HepG2 (cell line): Measurements from ENCODE around the gene ADGRE3. TPM values are rescaled to one million over a fixed set of nuclear protein-coding genes. Genes with fewer than 3 reads are reported as not detected.

Experiments used
- FIP1L1 ChIP-seq: fragments of 200-400 bp; formaldehyde crosslinking; IDR thresholded peaks from 2 replicates; pipeline ENCODE4 v1.6.1; 2018; ENCODE audit warnings: low read depth, mild to moderate bottlenecking, low read length, moderate library complexity, borderline replicate concordance; ENCODE audit not compliant: insufficient read depth
- GATA4 ChIP-seq: sonication (generic); IDR thresholded peaks from 2 replicates; pipeline ENCODE4 v1.6.1; 2016; ENCODE audit warnings: antibody characterized with exemption, low read depth, borderline replicate concordance
- PAXIP1 ChIP-seq: sonication (generic); formaldehyde crosslinking; conservative IDR thresholded peaks from 2 replicates; pipeline ENCODE4 v1.4.0; 2020; ENCODE audit warnings: mild to moderate bottlenecking, missing genetic modification reagents, moderate library complexity
- SIX4 ChIP-seq: sonication (generic); formaldehyde crosslinking; IDR thresholded peaks from 2 replicates; pipeline ENCODE4 v1.4.0; 2020; ENCODE audit warnings: missing genetic modification reagents
- ZXDC ChIP-seq: sonication (generic); formaldehyde crosslinking; IDR thresholded peaks from 2 replicates; pipeline ENCODE4 v1.5.0; 2020; ENCODE audit warnings: mild to moderate bottlenecking, missing genetic modification reagents
- polyA plus RNA-seq, 8 experiments: library from polyadenylated mRNA; depleted of rRNA in 3 of 8; stranded (reverse) in 7 of 8; unstranded in 1 of 8; fragments of >200 nt; fragmentation: Illumina TruSeq in 4 of 8; extraction: Trizol in 4 of 8; gene quantifications; 2 replicates each; pipeline versions ENCODE4 v1.2.1 to v1.2.3, GENCODE V29; 2011 to 2016; ENCODE audit warnings: low read depth in 4 of 8, missing spikeins in 1 of 8, mixed read lengths in 1 of 8; ENCODE audit not compliant: insufficient read depth in 1 of 8
- total RNA-seq, 5 experiments: library from RNA; depleted of rRNA; stranded (reverse); fragments of >200 nt; fragmentation: Illumina TruSeq; extraction: Trizol; gene quantifications; 2 replicates each; pipeline ENCODE4 v1.2.3, GENCODE V29; 2016; ENCODE audit warnings: low read depth in 1 of 5
- TF ChIP-seq, protein P1 (sequence below): sonication (generic); formaldehyde crosslinking; IDR thresholded peaks from 2 replicates; pipeline ENCODE4 v1.4.0; 2020; ENCODE audit warnings: missing genetic modification reagents
- TF ChIP-seq, protein P2 (sequence below): sonication (generic); formaldehyde crosslinking; IDR thresholded peaks from 2 replicates; pipeline ENCODE4 v1.5.0; 2020; ENCODE audit warnings: missing genetic modification reagents, mild to moderate bottlenecking, borderline replicate concordance
- TF ChIP-seq, protein P3 (sequence below): sonication (generic); formaldehyde crosslinking; IDR thresholded peaks from 2 replicates; pipeline ENCODE4 v1.8.0; 2022; ENCODE audit warnings: mild to moderate bottlenecking, missing genetic modification reagents, moderate library complexity

The ADGRE3 gene
- total and polyA plus RNA-seq, 2 of the 13 experiments (the other 11 are each of a cell fraction or from before 2014, with no cell fraction given), result not detected

DNA sequence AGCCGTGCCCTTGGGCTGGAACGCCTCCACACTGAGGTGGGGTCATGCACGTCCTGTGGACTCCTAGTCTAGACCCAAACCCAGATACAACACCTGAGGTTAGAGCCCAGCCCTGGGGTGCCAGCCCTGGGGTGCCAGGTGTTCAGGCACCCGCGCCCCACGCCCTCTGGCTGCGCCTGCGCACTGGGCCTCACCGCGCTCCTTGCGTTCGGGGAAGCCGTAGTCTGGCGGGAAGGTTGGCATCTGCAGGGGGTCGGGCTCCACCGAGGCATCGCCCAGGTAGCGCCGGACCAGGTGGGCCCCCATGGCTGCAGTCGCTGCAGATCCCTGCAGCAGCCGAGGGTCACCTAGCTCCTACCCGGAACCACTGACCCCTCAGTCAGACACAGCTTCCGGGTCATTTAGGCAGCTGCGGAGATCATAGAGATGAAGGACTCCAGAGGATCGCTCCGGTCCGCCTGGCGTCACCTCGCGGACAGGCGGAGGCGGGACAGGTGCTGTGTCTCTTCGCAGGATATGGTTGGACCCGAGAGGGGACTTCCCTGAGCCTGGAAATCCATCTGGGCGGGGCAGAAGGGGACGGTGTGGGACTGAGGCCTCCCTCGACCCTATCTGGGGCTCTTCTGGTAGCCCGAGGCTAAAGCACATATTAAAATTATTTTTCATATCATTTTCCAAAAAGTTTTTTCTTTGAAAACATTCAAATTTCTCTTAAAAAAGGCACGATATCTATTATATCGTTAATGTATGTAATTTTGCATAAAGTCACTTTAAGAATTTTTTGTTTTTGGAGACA, 102.8 kb downstream of the ADGRE3 start, which contains the start of gene NDUFB7 (continued):
- TF ChIP-seq, protein P1, sequence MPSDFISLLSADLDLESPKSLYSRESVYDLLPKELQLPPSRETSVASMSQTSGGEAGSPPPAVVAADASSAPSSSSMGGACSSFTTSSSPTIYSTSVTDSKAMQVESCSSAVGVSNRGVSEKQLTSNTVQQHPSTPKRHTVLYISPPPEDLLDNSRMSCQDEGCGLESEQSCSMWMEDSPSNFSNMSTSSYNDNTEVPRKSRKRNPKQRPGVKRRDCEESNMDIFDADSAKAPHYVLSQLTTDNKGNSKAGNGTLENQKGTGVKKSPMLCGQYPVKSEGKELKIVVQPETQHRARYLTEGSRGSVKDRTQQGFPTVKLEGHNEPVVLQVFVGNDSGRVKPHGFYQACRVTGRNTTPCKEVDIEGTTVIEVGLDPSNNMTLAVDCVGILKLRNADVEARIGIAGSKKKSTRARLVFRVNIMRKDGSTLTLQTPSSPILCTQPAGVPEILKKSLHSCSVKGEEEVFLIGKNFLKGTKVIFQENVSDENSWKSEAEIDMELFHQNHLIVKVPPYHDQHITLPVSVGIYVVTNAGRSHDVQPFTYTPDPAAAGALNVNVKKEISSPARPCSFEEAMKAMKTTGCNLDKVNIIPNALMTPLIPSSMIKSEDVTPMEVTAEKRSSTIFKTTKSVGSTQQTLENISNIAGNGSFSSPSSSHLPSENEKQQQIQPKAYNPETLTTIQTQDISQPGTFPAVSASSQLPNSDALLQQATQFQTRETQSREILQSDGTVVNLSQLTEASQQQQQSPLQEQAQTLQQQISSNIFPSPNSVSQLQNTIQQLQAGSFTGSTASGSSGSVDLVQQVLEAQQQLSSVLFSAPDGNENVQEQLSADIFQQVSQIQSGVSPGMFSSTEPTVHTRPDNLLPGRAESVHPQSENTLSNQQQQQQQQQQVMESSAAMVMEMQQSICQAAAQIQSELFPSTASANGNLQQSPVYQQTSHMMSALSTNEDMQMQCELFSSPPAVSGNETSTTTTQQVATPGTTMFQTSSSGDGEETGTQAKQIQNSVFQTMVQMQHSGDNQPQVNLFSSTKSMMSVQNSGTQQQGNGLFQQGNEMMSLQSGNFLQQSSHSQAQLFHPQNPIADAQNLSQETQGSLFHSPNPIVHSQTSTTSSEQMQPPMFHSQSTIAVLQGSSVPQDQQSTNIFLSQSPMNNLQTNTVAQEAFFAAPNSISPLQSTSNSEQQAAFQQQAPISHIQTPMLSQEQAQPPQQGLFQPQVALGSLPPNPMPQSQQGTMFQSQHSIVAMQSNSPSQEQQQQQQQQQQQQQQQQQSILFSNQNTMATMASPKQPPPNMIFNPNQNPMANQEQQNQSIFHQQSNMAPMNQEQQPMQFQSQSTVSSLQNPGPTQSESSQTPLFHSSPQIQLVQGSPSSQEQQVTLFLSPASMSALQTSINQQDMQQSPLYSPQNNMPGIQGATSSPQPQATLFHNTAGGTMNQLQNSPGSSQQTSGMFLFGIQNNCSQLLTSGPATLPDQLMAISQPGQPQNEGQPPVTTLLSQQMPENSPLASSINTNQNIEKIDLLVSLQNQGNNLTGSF (CRISPR knock-in tag), result peak; percentile 65; the same call in 1 of the 2 replicates
- TF ChIP-seq, protein P2, sequence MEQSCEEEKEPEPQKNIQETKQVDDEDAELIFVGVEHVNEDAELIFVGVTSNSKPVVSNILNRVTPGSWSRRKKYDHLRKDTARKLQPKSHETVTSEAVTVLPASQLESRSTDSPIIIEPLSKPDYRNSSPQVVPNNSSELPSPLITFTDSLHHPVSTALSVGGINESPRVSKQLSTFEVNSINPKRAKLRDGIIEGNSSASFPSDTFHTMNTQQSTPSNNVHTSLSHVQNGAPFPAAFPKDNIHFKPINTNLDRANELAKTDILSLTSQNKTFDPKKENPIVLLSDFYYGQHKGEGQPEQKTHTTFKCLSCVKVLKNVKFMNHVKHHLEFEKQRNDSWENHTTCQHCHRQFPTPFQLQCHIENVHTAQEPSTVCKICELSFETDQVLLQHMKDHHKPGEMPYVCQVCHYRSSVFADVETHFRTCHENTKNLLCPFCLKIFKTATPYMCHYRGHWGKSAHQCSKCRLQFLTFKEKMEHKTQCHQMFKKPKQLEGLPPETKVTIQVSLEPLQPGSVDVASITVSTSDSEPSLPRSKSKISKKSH (CRISPR knock-in tag), result peak; percentile 78; the same call in 1 of the 2 replicates
- TF ChIP-seq, protein P3, sequence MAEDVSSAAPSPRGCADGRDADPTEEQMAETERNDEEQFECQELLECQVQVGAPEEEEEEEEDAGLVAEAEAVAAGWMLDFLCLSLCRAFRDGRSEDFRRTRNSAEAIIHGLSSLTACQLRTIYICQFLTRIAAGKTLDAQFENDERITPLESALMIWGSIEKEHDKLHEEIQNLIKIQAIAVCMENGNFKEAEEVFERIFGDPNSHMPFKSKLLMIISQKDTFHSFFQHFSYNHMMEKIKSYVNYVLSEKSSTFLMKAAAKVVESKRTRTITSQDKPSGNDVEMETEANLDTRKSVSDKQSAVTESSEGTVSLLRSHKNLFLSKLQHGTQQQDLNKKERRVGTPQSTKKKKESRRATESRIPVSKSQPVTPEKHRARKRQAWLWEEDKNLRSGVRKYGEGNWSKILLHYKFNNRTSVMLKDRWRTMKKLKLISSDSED, result no peak
- TF ChIP-seq ZXDC (CRISPR knock-in tag) (peak; percentile 44; the same call in 1 of the 2 replicates), SIX4 (CRISPR knock-in tag) (peak; percentile 55; the same call in 1 of the 2 replicates), GATA4 (no peak), FIP1L1 (no peak), PAXIP1 (CRISPR knock-in tag) (peak; percentile 56; the same call in 1 of the 2 replicates)
